Neural cell (in vitro differentiated cells): Measurements from ENCODE around the gene NFATC3. TPM values are rescaled to one million over a fixed set of nuclear protein-coding genes. Genes with fewer than 3 reads are reported as not detected.

Source experiments
- H2AFZ ChIP-seq: fragments of 200-600, 300-800 bp; sonication (generic), shearing (Covaris generic); 2 replicates; pipeline ENCODE4 v1.6.0; 2014; ENCODE audit warnings: low read depth, mild to moderate bottlenecking, antibody characterized with exemption, low read length, moderate library complexity
- H3F3A ChIP-seq: fragments of 200-600 bp; shearing (Covaris generic); 2 replicates; pipeline ENCODE4 v1.6.1; 2016; ENCODE audit warnings: mild to moderate bottlenecking, moderate library complexity, mixed read lengths, antibody characterized with exemption, low read length; ENCODE audit not compliant: insufficient read depth, poor library complexity, severe bottlenecking
- H3K27ac ChIP-seq: fragments of 200-600, 300-800 bp; sonication (generic), shearing (Covaris generic); 2 replicates; pipeline ENCODE4 v1.5.1; 2014; ENCODE audit warnings: mild to moderate bottlenecking, low read length, moderate library complexity
- H3K27me3 ChIP-seq: fragments of 300-800, 200-600 bp; sonication (generic), shearing (Covaris generic); 2 replicates; pipeline ENCODE4 v1.6.0; 2014; ENCODE audit warnings: mild to moderate bottlenecking, low read depth, low read length, moderate library complexity; ENCODE audit not compliant: insufficient read depth
- H3K36me3 ChIP-seq: fragments of 300-800, 200-600 bp; sonication (generic), shearing (Covaris generic); 2 replicates; pipeline ENCODE4 v1.5.1; 2014; ENCODE audit warnings: mild to moderate bottlenecking, antibody characterized with exemption, low read length, moderate library complexity; ENCODE audit not compliant: insufficient read depth
- H3K4me2 ChIP-seq: fragments of 300-800, 200-600 bp; sonication (generic), shearing (Covaris generic); 2 replicates; pipeline ENCODE4 v1.6.0; 2014; ENCODE audit warnings: mild to moderate bottlenecking, low read length
- H3K4me3 ChIP-seq: fragments of 300-800, 200-600 bp; sonication (generic), shearing (Covaris generic); 2 replicates; pipeline ENCODE4 v1.5.1; 2014; ENCODE audit warnings: mild to moderate bottlenecking, low read length, moderate library complexity
- H3K79me2 ChIP-seq: fragments of 200-600 bp; shearing (Covaris generic); replicated peaks from 2 replicates; pipeline ENCODE4 v1.6.0; 2014; ENCODE audit warnings: mild to moderate bottlenecking, low read length, moderate library complexity; ENCODE audit not compliant: insufficient read depth
- H3K9ac ChIP-seq: fragments of 300-800, 200-600 bp; sonication (generic), shearing (Covaris generic); 2 replicates; pipeline ENCODE4 v1.6.1; 2016; ENCODE audit warnings: mild to moderate bottlenecking, low read length, mixed read lengths
- H3K9me2 ChIP-seq: fragments of 200-600 bp; shearing (Covaris generic); 2 replicates; pipeline ENCODE4 v1.6.1; 2016; ENCODE audit warnings: mild to moderate bottlenecking, low read length, mixed read lengths; ENCODE audit not compliant: insufficient read depth
- H3K9me3 ChIP-seq: fragments of 200-600, 300-800 bp; sonication (generic), shearing (Covaris generic); 2 replicates; pipeline ENCODE4 v1.6.1; 2016; ENCODE audit warnings: mild to moderate bottlenecking, mixed run types, low read length, moderate library complexity, mixed read lengths
- H4K20me1 ChIP-seq: fragments of 200-600 bp; shearing (Covaris generic); 2 replicates; pipeline ENCODE4 v1.6.1; 2016; ENCODE audit warnings: mild to moderate bottlenecking, mixed run types; ENCODE audit not compliant: insufficient read depth
- EP300 ChIP-seq: fragments of 450-650 bp; conservative IDR thresholded peaks from 2 replicates; pipeline ENCODE4 v1.6.1; 2014; ENCODE audit warnings: antibody characterized with exemption, mild to moderate bottlenecking, moderate library complexity; ENCODE audit not compliant: poor library complexity, severe bottlenecking
- EZH2 ChIP-seq: fragments of 200-600, 300-800 bp; shearing (Covaris generic), sonication (generic); IDR thresholded peaks from 2 replicates; pipeline ENCODE4 v1.6.1; 2014; ENCODE audit warnings: antibody characterized with exemption, low read length, borderline replicate concordance, mild to moderate bottlenecking; ENCODE audit not compliant: insufficient read depth, poor library complexity, severe bottlenecking
- MXI1 ChIP-seq: fragments of 450-650 bp; conservative IDR thresholded peaks from 2 replicates; pipeline ENCODE4 v1.6.1; 2014; ENCODE audit warnings: antibody characterized with exemption, mild to moderate bottlenecking; ENCODE audit not compliant: poor library complexity, severe bottlenecking
- POLR2AphosphoS5 ChIP-seq: IDR thresholded peaks from 2 replicates; pipeline ENCODE4 v1.6.1; 2012
- RAD21 ChIP-seq: fragments of 450-650 bp; conservative IDR thresholded peaks from 2 replicates; pipeline ENCODE4 v1.6.1; 2014; ENCODE audit warnings: antibody characterized with exemption, mild to moderate bottlenecking, moderate library complexity
- SMC3 ChIP-seq: fragments of 450-650 bp; conservative IDR thresholded peaks from 2 replicates; pipeline ENCODE4 v1.6.1; 2014; ENCODE audit warnings: antibody characterized with exemption, mild to moderate bottlenecking, moderate library complexity; ENCODE audit not compliant: poor library complexity
- TAF1 ChIP-seq: IDR thresholded peaks from 2 replicates; pipeline ENCODE4 v1.6.1; 2012; ENCODE audit warnings: low read depth
- polyA plus RNA-seq: library from polyadenylated mRNA; depleted of rRNA; stranded (reverse); fragments of >200 nt; gene quantifications from 2 replicates; pipeline ENCODE4 v1.2.3, GENCODE V29; 2014
- TF ChIP-seq, protein P1 (sequence below): IDR thresholded peaks from 2 replicates; pipeline ENCODE4 v1.6.1; 2012; ENCODE audit warnings: borderline replicate concordance
- TF ChIP-seq, protein P2 (sequence below): fragments of 450-650 bp; IDR thresholded peaks from 2 replicates; pipeline ENCODE4 v1.5.1; 2014; ENCODE audit warnings: antibody characterized with exemption, mild to moderate bottlenecking, moderate library complexity; ENCODE audit not compliant: poor library complexity, severe bottlenecking

NFATC3 gene
- polyA plus RNA-seq, 1 donor from 2014 or later, result 6.2 TPM

DNA sequence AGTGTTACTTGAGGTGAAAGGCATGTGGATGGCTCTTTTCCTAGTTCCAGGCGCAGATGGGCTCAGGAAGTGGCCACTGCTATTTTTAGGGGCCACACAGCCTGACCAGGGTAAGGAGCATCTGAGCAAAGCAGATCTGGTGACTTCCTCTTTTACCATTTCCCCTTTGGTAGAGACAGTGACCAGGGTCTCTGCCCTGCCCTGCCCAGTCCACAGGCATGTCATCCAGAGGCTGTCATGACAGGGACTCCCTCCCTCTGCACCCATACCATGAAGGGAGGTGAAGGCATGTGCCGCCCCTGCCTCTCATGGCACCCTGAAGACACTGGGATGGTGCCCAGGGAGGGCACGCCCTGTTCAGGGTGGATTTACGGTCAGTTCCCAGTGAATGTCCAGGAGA is 162.2 kb downstream of the NFATC3 start:
- Histone ChIP-seq H3K9me3 (no peaks in the 10 kb centered on the region), H3K36me3 (no peaks in the 10 kb centered on the region), H3K79me2 (no peaks in the 10 kb centered on the region), H3K4me3 (no peak overlapping the region), H3K4me2 (no peak overlapping the region), H3K27ac (no peak overlapping the region), H4K20me1 (no peaks in the 10 kb centered on the region), H3K9ac (no peak overlapping the region), H2AFZ (no peak overlapping the region), H3K9me2 (no peaks in the 10 kb centered on the region), H3F3A (no peaks in the 10 kb centered on the region), H3K27me3 (no peaks in the 10 kb centered on the region)
- no peak for TF ChIP-seq RAD21
- TF ChIP-seq, protein P1, sequence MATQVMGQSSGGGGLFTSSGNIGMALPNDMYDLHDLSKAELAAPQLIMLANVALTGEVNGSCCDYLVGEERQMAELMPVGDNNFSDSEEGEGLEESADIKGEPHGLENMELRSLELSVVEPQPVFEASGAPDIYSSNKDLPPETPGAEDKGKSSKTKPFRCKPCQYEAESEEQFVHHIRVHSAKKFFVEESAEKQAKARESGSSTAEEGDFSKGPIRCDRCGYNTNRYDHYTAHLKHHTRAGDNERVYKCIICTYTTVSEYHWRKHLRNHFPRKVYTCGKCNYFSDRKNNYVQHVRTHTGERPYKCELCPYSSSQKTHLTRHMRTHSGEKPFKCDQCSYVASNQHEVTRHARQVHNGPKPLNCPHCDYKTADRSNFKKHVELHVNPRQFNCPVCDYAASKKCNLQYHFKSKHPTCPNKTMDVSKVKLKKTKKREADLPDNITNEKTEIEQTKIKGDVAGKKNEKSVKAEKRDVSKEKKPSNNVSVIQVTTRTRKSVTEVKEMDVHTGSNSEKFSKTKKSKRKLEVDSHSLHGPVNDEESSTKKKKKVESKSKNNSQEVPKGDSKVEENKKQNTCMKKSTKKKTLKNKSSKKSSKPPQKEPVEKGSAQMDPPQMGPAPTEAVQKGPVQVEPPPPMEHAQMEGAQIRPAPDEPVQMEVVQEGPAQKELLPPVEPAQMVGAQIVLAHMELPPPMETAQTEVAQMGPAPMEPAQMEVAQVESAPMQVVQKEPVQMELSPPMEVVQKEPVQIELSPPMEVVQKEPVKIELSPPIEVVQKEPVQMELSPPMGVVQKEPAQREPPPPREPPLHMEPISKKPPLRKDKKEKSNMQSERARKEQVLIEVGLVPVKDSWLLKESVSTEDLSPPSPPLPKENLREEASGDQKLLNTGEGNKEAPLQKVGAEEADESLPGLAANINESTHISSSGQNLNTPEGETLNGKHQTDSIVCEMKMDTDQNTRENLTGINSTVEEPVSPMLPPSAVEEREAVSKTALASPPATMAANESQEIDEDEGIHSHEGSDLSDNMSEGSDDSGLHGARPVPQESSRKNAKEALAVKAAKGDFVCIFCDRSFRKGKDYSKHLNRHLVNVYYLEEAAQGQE, result no peak
- TF ChIP-seq POLR2AphosphoS5, result no peak
- TF ChIP-seq TAF1, result no peak

- H3K9me2 ChIP-seq, result no peaks in the 10 kb centered on the region
- H3K79me2 ChIP-seq, result no peaks in the 10 kb centered on the region
- no peak overlapping the region for H3K4me2 ChIP-seq
- H3K9ac ChIP-seq, result no peak overlapping the region
- no peaks in the 10 kb centered on the region for H4K20me1 ChIP-seq
- TF ChIP-seq RAD21 (no peak), POLR2AphosphoS5 (no peak), EZH2 (no peak), TAF1 (no peak), MXI1 (no peak), EP300 (no peak), SMC3 (no peak)
- TF ChIP-seq, protein P1, result no peak
- TF ChIP-seq, protein P2, sequence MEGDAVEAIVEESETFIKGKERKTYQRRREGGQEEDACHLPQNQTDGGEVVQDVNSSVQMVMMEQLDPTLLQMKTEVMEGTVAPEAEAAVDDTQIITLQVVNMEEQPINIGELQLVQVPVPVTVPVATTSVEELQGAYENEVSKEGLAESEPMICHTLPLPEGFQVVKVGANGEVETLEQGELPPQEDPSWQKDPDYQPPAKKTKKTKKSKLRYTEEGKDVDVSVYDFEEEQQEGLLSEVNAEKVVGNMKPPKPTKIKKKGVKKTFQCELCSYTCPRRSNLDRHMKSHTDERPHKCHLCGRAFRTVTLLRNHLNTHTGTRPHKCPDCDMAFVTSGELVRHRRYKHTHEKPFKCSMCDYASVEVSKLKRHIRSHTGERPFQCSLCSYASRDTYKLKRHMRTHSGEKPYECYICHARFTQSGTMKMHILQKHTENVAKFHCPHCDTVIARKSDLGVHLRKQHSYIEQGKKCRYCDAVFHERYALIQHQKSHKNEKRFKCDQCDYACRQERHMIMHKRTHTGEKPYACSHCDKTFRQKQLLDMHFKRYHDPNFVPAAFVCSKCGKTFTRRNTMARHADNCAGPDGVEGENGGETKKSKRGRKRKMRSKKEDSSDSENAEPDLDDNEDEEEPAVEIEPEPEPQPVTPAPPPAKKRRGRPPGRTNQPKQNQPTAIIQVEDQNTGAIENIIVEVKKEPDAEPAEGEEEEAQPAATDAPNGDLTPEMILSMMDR, result no peak
- no peaks in the 10 kb centered on the region for H3F3A ChIP-seq
- no peaks in the 10 kb centered on the region for H3K36me3 ChIP-seq
- H3K27me3 ChIP-seq, result no peaks in the 10 kb centered on the region
- no peak overlapping the region for H2AFZ ChIP-seq
- H3K4me3 ChIP-seq, result no peak overlapping the region
- no peak overlapping the region for H3K27ac ChIP-seq
- no peaks in the 10 kb centered on the region for H3K9me3 ChIP-seq
Measured at GRCh38 chr16:68247932-68248331, 162.8 kb downstream of the NFATC3 start.
